Stimulated activated CD4-positive, alpha-beta T cell treated with anti-CD3 and anti-CD28 coated beads, Interleukin-1b, Interleukin-23, amount 100 ng/mL, for 24 hours (primary cell): ENCODE measurements around the gene CADPS.

Experiments
- DNase-seq, 4 experiments: peaks; one replicate each; pipeline ENCODE4 v3.0.0-alpha.2; 2020; ENCODE audit warnings: low read depth in 4 of 4, low spot score in 1 of 4

Gene CADPS

DNA sequence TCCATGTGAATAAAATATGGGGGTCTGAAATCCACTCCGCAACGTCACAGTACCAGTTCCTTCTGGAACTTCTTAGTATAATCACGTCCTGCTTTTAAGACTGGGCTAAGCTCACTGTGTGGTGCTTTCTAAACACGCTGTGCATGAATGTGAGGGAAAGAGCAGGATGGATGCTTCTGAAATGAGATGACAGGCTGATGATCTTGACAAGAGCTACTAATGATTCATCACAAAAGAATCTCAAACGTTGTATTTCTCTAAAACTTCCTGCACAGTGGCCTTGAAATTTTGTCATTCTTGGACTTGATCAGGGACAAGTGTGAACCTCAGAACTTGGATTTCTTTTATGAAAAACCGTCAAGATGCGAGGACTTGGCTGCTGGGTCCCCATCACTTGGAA lies 221.4 kb downstream of the CADPS start:
- DNase-seq = no peak

DNA sequence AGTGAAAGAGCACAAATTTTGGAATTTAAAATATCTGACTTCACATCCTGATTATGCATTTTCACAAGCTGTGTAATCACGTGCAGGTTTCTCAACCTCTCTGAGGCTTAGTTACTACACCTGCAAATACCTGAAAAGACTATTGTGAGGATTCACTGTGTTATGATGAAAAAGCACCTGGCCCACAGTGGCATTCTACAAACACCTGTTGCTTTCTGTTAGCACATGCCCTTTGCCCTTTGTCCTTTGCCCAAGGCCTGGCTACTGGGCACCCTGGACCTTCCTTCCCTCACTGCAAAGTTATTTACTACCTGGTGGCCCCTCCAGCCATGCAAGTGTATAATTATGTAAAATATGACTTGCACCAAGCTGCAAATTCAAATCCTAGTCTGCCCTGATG lies 227.5 kb downstream of the CADPS start:
- DNase-seq = no peak

DNA sequence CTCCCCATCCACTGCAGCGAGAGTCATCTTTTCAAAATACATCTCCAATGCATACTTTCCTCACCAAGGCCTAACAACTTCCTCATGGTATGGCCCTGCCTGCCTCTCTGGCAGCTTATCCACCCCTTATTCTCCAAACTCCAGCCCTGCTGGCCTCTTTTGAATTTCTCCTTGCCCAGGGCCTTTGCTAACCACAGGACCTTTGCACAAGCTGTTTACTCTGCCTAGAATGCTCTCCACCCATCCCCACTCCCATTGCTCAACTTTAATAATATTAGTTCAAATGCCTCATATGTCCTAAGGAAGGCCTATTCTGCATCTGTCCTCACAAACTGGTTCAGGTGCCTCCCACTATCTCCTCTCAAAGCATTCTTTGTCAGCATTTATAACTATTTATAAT lies 230.7 kb downstream of the CADPS start:
- no peak for DNase-seq

DNA sequence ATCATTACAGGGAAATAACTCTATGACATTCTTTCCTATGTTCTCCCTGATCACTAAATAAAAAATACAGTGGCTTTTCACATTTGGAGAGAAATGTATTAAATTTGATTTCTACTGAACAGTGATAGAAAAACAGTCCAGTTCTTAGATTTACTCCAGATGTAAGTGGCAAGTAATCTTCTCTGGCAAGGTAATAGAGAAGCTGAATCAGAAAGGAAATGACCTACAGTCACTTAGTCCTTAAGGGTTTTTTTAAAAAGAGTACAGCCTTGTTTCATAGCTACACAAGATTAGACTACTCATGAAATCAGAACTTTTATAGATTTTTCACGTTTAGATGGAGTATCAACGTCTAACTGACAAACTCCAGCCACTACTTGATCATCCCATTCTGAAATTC lies 236.9 kb downstream of the CADPS start:
- DNase-seq = no peak

DNA sequence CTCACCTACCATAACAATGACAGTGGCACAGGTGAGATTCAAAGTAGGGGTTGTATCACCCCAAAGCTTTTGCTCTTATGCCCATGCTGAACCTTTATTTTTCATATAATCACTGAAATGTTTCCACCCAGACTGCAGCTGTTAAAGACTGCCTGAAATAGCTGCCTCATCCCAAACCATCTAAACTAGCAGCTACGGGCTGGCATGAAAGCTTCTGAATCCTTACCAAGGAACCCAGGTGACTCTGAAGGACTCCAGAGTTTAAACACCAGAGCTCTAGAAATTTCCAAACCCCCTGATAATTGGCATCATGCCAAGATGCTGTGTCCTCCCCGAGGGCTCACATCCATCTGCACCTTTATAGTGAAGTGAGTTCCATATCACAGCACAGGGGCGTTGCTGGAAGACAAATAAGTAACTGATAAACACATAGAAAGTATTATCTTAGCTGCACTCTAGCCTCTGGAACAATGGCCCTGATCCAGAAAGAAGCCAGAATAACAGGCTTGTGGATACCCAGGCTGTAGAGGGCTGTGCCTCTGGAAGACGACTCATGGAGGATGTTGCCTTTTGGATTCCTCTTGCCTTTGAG lies 238.9 kb downstream of the CADPS start:
- DNase-seq = no peak

DNA sequence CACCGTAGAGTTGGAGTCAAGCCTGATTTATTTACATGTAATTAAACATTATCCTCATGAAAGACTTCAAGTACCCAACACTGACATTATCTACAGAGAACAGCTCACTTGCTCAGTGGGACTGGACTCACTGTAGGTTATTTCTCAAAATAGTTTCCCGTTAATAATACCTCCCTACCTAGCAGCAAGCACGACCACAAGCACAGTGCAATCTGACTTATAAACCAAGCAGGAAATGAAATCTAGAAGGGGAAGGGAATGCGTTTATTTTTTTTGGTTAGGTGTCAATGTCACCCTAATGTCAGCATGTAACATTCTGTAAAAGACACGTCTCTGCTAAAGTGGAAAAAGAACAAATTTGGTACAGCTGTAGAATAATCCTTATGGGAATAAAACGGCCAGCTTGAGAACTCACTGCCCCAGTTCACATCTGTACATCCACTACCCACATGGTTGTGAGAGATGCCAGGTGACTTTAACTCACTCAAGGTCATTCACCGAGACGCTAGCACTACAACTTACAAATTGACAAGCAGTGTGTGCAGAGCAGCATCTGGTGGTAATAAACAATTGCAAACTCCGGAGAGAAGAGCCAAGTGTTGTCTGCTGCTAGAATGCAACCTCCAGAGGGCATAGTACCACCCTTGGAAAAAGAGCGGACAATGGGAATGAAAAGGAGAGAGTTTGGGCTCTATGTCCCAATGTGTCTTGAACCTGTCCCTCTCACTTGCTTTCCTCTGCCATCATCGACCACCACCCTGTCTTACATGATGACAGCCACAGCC lies 242.5 kb downstream of the CADPS start:
- no peak for DNase-seq

DNA sequence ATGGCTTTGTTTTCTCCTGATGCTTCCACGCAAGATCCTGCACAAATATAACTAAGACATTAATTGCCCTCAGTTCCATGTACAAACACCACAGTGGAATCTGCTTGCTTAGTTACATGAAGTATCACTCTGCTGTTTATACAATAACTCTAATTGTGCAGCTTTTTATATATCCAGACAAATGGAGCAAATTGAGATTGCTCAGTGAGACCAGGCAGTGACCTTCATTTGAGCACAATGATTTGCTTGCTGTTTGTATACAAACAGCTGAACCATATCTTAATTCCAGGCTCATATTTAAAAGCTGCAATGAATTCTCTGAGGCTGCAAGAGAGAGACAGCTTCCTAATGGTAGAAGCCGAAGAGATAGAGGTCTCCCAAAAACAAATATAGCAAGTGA lies 243.7 kb downstream of the CADPS start:
- no peak for DNase-seq

DNA sequence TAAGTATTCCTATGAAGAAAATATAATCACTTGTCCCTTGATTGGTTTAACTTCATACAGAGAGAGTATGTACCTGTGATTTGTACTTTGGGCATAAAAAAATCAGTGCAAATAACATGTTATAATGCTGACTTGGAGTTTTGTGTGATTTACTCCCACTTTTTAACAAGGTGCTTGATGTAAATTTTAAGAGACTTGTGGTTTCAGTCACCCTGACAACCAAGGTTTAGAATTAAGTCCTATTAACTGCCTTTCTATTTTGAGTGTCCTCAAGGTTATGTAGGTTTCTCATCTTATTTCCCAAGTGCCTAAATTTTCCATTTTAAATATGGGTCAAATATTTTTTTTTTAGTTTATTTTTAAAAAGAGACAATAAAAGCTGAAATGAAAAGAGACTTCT lies 244.6 kb downstream of the CADPS start:
- DNase-seq = no peak

DNA sequence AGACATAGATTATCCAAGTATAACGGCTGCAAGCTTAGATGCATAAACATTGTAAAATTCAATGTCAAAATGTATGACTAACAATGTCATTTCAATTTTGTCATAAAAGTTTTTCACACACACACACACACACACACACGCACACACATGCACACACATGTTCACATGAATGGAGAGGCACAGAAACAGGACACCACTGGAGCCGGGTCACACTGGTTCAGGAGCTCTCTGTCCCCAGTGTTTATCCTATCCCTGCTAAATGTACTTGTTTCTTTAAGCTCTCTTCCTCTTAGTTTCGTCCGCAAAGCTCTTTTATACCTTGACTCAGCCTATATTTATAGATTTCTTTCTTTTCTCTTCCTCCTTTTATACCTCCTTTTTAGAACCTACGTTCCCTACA lies 249.9 kb downstream of the CADPS start:
- no peak for DNase-seq

DNA sequence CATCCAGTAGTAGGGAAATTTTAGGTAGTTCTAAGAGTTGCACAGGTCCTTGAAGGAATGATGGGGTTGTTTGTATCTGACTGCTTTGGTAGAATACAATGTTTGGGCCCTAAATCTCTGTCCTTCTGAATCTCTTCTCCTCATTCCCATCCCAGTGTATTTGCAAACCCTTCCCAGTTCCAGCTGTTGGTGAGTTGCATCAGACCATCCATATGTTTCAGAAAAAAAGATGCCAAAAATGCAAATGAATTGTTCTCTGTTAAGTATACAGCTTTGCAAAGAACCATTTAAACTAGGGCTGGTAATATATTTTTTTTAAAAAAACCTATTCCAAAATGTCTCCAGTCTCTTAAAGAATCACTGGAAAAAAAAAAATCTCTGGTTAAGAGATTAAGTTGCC lies 251.0 kb downstream of the CADPS start:
- no peak for DNase-seq

DNA sequence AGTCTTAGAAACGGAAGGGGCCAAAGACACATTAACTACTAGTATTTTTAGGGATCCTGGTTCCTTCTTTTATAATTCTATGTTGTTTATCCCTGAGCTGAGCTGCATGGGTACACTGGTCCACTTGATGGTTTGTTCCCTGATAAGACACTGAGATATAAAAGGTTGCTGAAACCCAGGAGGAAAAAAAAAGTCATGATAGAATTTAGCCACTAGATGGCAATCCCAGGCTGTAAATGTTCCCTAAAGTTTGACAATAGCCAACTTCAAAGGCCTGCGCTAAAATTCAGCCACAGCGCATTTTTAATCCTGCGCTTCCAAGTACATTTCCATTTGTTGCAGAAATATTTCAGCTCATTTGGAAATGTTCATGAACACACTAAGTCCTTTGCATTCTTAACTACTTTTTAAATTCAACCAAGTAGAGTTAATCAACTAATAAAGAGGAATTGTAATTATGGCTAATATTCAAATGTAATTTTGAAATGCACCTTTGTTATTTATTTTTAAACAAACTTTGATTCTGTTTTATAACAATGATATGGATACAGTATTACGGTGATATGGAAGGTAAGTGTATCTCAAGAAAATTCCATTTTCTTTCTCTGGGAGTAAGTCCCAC lies 252.6 kb downstream of the CADPS start:
- no peak for DNase-seq

DNA sequence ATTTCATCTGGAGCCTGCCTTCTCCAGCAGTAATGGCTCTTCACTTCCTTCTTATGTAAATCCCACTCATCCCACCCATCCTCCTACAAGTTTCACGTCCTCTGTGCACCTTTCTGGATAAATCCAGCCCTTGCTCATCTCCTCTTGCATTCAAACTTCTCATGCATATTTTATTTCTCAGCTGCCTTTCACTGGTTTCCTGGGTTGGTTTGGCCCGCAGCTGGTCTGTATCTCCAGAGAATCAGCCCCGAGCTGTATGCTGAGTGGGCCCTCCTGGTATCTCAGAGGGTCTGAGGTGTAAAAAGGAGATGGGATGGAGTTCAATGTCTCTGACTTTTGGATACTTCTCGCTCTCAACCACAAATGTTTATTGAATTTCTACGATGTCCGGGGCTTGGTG lies 253.3 kb downstream of the CADPS start:
- DNase-seq = no peak

DNA sequence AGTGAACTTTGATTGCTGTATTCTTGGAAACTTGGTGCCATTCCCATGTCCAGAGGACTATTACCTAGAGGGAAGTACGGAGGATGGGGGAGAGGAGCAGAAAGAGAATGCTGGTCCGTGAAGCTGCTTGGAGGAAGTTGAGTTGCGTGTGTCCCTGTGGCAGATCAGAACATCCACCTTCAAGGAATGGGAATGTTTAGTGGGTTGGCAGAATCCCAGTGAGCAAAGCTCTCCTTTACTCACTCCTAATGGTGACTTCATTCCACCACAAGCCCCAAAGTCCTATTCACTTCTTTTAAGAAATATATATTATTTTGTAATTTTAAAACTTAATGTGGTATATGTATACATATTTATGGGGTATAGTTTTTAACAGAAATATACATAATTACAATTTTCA lies 254.0 kb downstream of the CADPS start:
- DNase-seq = no peak

DNA sequence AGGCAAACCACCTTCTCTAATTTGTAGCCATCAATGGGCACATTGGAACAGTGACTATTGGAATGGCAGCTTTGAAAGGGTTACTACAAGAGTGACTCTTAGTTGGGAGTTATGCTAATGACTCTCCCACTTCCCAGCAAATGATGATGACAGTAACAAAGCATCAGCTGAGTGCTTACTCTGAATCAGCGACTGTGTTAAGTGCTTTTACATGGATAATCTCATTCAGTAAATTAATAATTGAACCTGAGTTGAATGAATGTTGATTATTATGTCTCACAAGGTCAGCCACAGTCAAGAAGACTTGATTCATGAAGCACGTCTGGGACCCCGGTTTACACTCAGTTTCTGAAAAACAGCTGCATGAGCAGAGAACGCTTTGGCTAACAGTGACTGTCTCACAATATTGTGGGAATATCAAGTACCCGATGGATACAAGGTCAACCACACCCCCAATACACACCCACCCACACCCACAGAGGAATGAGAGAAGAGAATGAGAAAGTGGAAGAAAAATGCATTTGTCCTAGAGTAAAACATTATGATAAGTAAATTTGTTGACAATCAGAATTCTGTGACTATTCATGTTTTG lies 259.9 kb downstream of the CADPS start:
- DNase-seq = no peak

DNA sequence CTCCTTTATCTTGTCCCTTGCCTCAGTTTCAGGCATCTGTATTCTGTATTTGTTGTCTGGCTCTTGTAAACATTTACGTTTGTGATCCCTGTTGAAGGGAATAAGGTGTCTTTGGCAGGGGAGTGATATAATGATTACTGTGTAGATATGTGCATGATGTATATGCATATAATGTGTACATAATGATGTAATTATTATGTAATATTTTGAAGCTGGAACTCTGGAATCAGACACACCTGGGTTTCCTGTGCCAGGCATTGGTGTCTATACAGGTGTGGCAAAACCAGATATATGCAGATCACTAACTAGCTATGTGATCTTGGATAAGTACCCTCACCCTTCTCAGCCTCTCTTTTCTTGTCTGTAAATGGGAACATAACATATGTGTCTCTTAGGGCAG lies 260.7 kb downstream of the CADPS start:
- DNase-seq = no peak

DNA sequence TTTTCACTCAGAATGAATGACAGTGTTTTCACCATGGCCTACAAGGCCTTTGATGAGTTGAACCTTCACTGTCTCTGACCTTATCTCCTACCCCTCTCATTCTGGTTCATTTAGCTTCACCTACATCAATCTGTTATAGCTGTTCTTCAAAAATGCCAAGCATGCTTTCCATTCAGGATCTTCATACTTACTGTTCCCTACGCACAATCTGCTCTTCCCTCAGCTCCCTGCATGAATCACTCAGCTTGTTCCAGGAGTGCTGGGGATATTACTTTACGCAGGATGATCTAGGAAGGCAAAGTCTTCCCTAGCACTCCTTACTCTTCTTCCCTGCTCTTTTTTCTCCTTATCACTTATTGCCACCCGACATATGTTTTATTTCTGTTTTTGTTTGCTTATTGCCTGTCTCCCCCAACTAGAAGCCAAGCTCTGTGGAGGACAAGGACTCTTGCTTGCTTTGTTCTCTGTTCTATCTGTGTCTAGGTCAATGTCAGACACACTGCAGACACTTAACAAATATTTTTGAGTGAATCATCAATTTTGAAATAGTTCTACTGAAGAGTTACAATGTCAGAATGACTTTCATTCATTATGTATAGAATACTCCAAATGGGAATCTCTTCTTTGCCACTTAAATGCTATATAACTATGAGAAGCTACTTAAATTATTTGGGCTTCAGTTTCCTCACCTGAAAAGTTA lies 263.5 kb downstream of the CADPS start:
- no peak for DNase-seq

DNA sequence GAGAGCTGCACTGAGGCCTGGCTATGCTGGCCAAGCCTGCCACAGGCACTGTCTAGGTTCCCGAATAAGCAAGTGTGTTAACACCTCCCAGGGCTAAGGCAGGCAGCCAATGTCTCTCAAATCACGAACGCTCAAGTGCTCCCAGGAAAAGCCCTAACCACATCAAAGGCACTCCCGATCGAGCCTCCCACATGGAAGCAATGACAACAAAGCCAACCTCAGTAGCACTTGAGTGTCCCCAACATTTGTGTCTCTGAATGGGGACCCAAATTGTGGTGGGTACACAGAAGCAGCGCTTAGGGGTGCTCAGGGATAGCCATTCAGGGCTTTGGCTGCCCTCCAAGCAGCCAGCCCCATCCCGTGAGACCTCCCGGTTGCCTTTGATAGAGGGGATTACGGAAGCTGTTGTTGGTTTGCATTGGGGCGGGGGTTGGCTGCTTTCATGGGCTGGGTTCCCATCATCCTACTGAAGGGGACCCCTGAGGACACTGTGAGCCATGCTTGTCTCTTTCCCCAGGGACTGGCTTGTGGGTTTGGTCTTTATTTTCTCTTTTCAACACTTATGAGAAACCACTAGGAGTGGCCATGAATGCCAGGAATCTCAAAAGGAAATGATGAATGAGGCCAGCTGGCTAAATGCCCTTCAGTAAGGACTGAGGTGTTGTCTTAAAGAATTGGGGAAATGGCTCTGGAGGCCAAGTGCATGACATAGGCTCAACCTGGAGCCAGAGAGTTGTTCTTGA lies 267.8 kb downstream of the CADPS start:
- DNase-seq = no peak

DNA sequence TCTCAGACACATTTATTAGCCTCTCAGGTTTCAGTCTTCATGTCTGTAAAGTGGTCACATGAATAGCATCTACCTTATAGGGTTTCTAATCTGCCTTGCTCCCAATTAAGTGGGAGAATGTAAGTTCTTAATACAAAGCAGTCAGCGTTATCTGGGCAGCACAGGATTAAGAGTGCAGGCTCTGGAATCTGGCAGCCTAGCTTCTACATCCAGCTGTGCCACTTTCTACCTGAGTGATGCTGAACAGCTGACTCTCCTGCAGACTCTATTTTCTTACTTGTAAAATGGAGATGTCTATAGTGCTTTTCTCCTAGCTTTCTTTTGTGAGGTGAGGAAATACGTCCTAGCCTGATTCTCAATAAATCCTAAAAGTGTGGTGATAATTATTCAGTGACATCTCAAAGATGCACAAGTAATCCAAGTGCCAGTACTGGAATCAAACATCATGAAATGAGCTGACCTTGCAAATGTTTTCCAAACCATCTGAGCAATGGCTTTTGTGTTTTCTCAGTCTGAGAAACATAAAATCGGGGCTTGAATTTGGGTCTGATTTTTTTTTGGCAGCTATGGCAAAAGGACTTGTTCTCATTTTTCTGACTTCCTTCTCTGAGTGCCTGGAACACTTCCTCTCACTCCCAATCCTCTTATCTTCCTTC lies 269.7 kb downstream of the CADPS start:
- DNase-seq = no peak

DNA sequence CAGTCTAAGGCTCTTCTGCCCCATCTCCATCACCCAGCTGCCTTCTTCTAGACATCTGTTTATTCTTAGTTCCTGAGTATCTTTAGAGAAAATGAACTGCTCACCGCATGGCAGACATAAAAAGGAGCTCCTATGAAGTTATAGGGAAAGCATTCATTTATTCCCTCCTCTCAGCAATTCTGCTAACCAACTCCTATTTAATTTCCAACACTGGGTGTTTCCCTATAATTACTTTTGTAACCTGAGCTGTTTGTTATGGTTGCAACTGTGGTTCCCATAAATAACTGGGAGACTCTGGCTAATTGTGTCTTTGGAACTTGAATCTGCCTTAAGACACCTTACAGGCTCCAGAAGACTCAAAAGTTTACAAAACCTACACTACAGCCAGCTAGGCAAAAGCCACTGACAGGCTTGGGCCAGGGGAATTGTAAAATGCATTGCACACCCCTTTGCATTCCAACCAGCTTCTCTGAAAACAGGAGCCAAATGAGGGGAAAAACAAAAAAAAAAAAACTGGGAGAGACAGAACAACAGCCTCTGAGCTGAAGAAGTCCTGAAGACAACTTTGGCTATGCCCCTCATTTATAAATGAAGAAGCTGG lies 270.4 kb downstream of the CADPS start:
- no peak for DNase-seq

DNA sequence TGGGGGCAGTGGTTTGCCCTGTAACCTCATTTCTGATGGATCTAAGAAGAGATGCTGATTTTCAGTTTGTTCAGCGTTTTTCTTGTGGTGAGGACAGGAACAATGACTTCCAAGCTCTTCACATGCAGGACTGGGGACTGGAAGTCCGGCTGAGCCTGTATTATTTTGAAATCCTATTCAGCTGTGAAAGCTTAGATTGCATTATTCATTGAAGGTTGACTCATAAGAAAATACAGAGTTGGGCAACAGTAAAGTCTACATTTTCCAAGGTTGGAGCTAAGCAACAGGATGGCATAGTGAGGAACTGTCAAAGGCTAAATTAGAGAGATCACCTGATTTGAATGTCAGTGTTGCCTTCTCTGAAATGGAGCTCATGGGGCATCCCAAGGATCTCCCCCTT lies 270.9 kb downstream of the CADPS start:
- no peak for DNase-seq
